GM23338 (cell line): ENCODE data around the gene PAK1IP1. TPM values are rescaled to one million over a fixed set of nuclear protein-coding genes. Genes with fewer than 3 reads are reported as not detected.
A peak's percentile ranks its signal among the peaks of the same experiment; 100 is the strongest.

Experiments
- ATAC-seq: fragments of 200-7000 bp; cut with Tn5 transposase; 3 replicates; pipeline ENCODE4 v1.9.1; 2020
- DNase-seq: peaks from one replicate; pipeline ENCODE4 v3.0.0-alpha.2; 2015; ENCODE audit warnings: low spot score
- H2AFZ ChIP-seq: fragments of 200-600 bp; sonication (generic); 2 replicates; pipeline ENCODE4 v1.8.0; 2016; ENCODE audit warnings: antibody characterized with exemption, mild to moderate bottlenecking, moderate library complexity
- H3F3A ChIP-seq: fragments of 200-600 bp; sonication (generic); replicated peaks from 2 replicates; pipeline ENCODE4 v1.8.0; 2017; ENCODE audit warnings: antibody characterized with exemption, mixed run types, low read depth
- H3K27ac ChIP-seq: fragments of 200-600 bp; sonication (generic); 2 replicates; pipeline ENCODE4 v1.6.1; 2016; ENCODE audit warnings: low read depth
- H3K27me3 ChIP-seq: fragments of 200-600 bp; sonication (generic); 2 replicates; pipeline ENCODE4 v1.8.0; 2016; ENCODE audit warnings: mild to moderate bottlenecking, mixed run types, moderate library complexity; ENCODE audit not compliant: insufficient read depth
- H3K36me3 ChIP-seq: fragments of 200-600 bp; sonication (generic); 2 replicates; pipeline ENCODE4 v1.8.0; 2016; ENCODE audit warnings: mild to moderate bottlenecking; ENCODE audit not compliant: insufficient read depth
- H3K4me1 ChIP-seq: fragments of 200-600 bp; sonication (generic); 2 replicates; pipeline ENCODE4 v1.8.0; 2016; ENCODE audit warnings: mild to moderate bottlenecking, moderate library complexity; ENCODE audit not compliant: insufficient read depth
- H3K4me2 ChIP-seq: fragments of 200-600 bp; sonication (generic); 2 replicates; pipeline ENCODE4 v1.7.1; 2017; ENCODE audit warnings: mixed run types
- H3K4me3 ChIP-seq: fragments of 200-600 bp; sonication (generic); 2 replicates; pipeline ENCODE4 v1.6.1; 2016; ENCODE audit warnings: mixed run types
- H3K79me2 ChIP-seq: fragments of 200-600 bp; sonication (generic); replicated peaks from 2 replicates; pipeline ENCODE4 v1.8.0; 2017; ENCODE audit warnings: mild to moderate bottlenecking; ENCODE audit not compliant: insufficient read depth
- H3K9me2 ChIP-seq: fragments of 200-600 bp; sonication (generic); 2 replicates; pipeline ENCODE4 v1.8.0; 2017; ENCODE audit not compliant: insufficient read depth
- H4K20me1 ChIP-seq: fragments of 200-600 bp; sonication (generic); replicated peaks from 2 replicates; pipeline ENCODE4 v1.8.0; 2017; ENCODE audit warnings: mild to moderate bottlenecking; ENCODE audit not compliant: insufficient read depth
- H3K27ac Mint-ChIP-seq: 2 replicates; pipeline ENCODE4 v1.8.0; 2020; ENCODE audit warnings: inconsistent platforms, mild to moderate bottlenecking, moderate library complexity, mixed read lengths
- H3K27me3 Mint-ChIP-seq: 3 replicates; pipeline ENCODE4 v1.8.0; 2022; ENCODE audit warnings: low read depth, mild to moderate bottlenecking, moderate library complexity, mixed read lengths, inconsistent platforms; ENCODE audit not compliant: insufficient read depth, poor library complexity
- H3K36me3 Mint-ChIP-seq: 3 replicates; pipeline ENCODE4 v1.8.0; 2021; ENCODE audit warnings: low read depth, mild to moderate bottlenecking, inconsistent platforms, moderate library complexity, mixed read lengths
- H3K4me1 Mint-ChIP-seq: 3 replicates; pipeline ENCODE4 v1.8.0; 2020; ENCODE audit warnings: mild to moderate bottlenecking, inconsistent platforms, mixed read lengths
- H3K4me3 Mint-ChIP-seq: 3 replicates; pipeline ENCODE4 v1.8.0; 2021; ENCODE audit warnings: moderate library complexity, mild to moderate bottlenecking, inconsistent platforms, mixed read lengths
- H3K9me3 Mint-ChIP-seq: 3 replicates; pipeline ENCODE4 v1.8.0; 2020; ENCODE audit warnings: moderate library complexity, mild to moderate bottlenecking, inconsistent platforms, mixed read lengths
- CREB1 ChIP-seq: fragments of 250-450 bp; sonication (Bioruptor Pico); IDR thresholded peaks from 2 replicates; pipeline ENCODE4 v1.5.0; 2020; ENCODE audit warnings: low read depth, mild to moderate bottlenecking, moderate library complexity
- EZH2 ChIP-seq: fragments of 200-600 bp; sonication (generic); IDR thresholded peaks from one replicate; pipeline ENCODE4 v1.8.0; 2017; ENCODE audit warnings: antibody characterized with exemption, mild to moderate bottlenecking, low read depth; ENCODE audit not compliant: unreplicated experiment
- JUNB ChIP-seq: IDR thresholded peaks from one replicate; pipeline ENCODE4 v1.6.1; 2016; ENCODE audit warnings: antibody characterized with exemption; ENCODE audit not compliant: unreplicated experiment
- POLR2AphosphoS5 ChIP-seq: IDR thresholded peaks from 2 replicates; pipeline ENCODE4 v1.6.1; 2016; ENCODE audit warnings: antibody characterized with exemption, low read depth
- REST ChIP-seq: IDR thresholded peaks from one replicate; pipeline ENCODE4 v1.6.1; 2018; ENCODE audit warnings: antibody characterized with exemption; ENCODE audit not compliant: unreplicated experiment
- ZNF114 ChIP-seq: fragments of 250-450 bp; sonication (Bioruptor Pico); IDR thresholded peaks from 2 replicates; pipeline ENCODE4 v1.5.0; 2020; ENCODE audit warnings: mild to moderate bottlenecking, moderate library complexity
- polyA plus RNA-seq: library from polyadenylated mRNA; unstranded; fragments of >200 nt; fragmentation: Nextera tagmentation; extraction: Ambion mirVana; gene quantifications from 2 replicates; pipeline ENCODE4 v1.2.1, GENCODE V29; 2016
- total RNA-seq: library from RNA; depleted of rRNA; stranded (reverse); fragments of >200 nt; shearing (Covaris generic); gene quantifications from 2 replicates; pipeline ENCODE4 v1.2.3, GENCODE V29; 2014
- TF ChIP-seq, protein P1 (sequence below), 2 experiments: fragments of 200-600 bp in 1 of 2; sonication (generic) in 1 of 2; conservative IDR thresholded peaks; 2 replicates each; pipeline versions ENCODE4 v1.5.1 to v1.6.1; 2016 to 2017; ENCODE audit warnings: antibody characterized with exemption in 2 of 2, low read depth in 2 of 2, mild to moderate bottlenecking in 2 of 2, moderate library complexity in 1 of 2

Gene PAK1IP1
- total and polyA plus RNA-seq, 2 experiments from 2014 or later, result 45.5 to 93.2 TPM

DNA sequence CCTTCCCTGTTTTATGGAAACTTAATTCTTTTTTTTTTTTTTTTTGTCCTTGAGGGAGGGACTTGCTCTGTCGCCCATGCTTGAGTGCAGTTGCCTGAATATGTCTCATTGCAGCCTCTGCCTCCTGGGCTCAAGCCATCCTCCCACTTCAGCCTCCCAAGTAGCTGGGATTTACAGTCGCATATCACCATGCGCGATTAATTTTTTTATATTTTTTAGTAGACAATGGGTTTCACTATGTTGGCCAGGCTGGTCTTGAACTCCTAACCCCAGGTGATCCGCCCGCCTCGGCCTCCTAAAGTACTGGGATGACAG lies 28.8 kb downstream of the PAK1IP1 start (continued):
- TF ChIP-seq REST, result no peak

DNA sequence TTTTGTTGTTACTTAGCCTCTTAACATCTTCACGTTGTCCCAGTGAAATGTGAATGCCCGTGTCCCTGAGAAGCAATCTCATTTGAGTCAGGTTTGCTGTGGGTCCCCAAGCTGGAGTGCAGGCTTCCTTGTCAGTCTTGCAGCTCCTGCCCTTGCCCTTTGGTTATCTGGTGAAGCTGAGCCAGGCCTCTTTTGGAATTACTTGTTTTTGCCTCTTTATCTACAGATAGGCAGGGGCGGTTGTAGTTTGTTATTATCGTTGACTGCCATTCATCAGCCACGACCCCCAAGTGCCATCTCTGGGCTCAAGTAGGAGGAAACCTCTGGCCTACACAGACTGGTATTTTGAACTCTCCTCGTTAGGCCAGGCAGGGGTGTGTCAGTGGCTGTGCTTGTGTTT lies 30.3 kb downstream of the PAK1IP1 start:
- 0 out of 2 replicates have a peak, but pooled peaks cover 4% of the 10 kb centered on the region for H3K36me3 ChIP-seq
- Mint-ChIP-seq H3K27me3 (peaks cover 8% of the 10 kb centered on the region), H3K4me1 (peaks cover 26% of the 10 kb centered on the region), H3K4me3 (peak overlapping the region; percentile 96), H3K27ac (no peak overlapping the region; the same call in 1 of the 2 replicates), H3K36me3 (peaks cover 53% of the 10 kb centered on the region), H3K9me3 (peaks cover 10% of the 10 kb centered on the region; the same call in 1 of the 3 replicates)
- H3K9me2 ChIP-seq, result no peaks in the 10 kb centered on the region
- peaks cover 19% of the 10 kb centered on the region for H3K4me1 ChIP-seq
- no peak overlapping the region for H2AFZ ChIP-seq
- no peaks in the 10 kb centered on the region for H4K20me1 ChIP-seq
- H3K79me2 ChIP-seq, result peaks cover 29% of the 10 kb centered on the region
- no peak overlapping the region; the same call in 1 of the 2 replicates for H3K4me2 ChIP-seq
- DNase-seq (no peak), ATAC-seq (no peak)
- peaks cover 23% of the 10 kb centered on the region for H3F3A ChIP-seq
- no peak overlapping the region for H3K4me3 ChIP-seq
- TF ChIP-seq CREB1 (CRISPR knock-in tag) (no peak), REST (no peak), POLR2AphosphoS5 (no peak), EZH2 (no peak), ZNF114 (no peak), JUNB (no peak)
- TF ChIP-seq, protein P1, sequence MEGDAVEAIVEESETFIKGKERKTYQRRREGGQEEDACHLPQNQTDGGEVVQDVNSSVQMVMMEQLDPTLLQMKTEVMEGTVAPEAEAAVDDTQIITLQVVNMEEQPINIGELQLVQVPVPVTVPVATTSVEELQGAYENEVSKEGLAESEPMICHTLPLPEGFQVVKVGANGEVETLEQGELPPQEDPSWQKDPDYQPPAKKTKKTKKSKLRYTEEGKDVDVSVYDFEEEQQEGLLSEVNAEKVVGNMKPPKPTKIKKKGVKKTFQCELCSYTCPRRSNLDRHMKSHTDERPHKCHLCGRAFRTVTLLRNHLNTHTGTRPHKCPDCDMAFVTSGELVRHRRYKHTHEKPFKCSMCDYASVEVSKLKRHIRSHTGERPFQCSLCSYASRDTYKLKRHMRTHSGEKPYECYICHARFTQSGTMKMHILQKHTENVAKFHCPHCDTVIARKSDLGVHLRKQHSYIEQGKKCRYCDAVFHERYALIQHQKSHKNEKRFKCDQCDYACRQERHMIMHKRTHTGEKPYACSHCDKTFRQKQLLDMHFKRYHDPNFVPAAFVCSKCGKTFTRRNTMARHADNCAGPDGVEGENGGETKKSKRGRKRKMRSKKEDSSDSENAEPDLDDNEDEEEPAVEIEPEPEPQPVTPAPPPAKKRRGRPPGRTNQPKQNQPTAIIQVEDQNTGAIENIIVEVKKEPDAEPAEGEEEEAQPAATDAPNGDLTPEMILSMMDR (conservative IDR thresholded peaks at IDR 0.05; ENCODE audit: low read depth in 2 of 2), result no peak
- no peak overlapping the region for H3K27ac ChIP-seq
- no peaks in the 10 kb centered on the region for H3K27me3 ChIP-seq
